IPS-15b (cell line): ENCODE results near the gene TRIM22.
"Not testable (repeated sequence)": the region's sequence is repeated elsewhere in the genome, so short reads cannot be mapped to it uniquely, and the experiment has no call there.

Experiments used
- H3K27me3 ChIP-seq: one replicate; pipeline ENCODE4 v1.6.1; 2013; ENCODE audit warnings: low read length; ENCODE audit not compliant: control insufficient read depth, insufficient read depth
- H3K36me3 ChIP-seq: one replicate; pipeline ENCODE4 v1.6.1; 2013; ENCODE audit warnings: low read length; ENCODE audit not compliant: control insufficient read depth, insufficient read depth
- H3K4me1 ChIP-seq: one replicate; pipeline ENCODE4 v1.6.1; 2013; ENCODE audit warnings: mild to moderate bottlenecking, low read length; ENCODE audit not compliant: control insufficient read depth, insufficient read depth
- H3K4me3 ChIP-seq: one replicate; pipeline ENCODE4 v1.5.1; 2013; ENCODE audit warnings: low read depth, low read length
- H3K9ac ChIP-seq: one replicate; pipeline ENCODE4 v1.6.1; 2013; ENCODE audit warnings: low read depth, mild to moderate bottlenecking, low read length
- H3K9me3 ChIP-seq: one replicate; pipeline ENCODE4 v1.6.1; 2013; ENCODE audit warnings: mild to moderate bottlenecking, low read length; ENCODE audit not compliant: control insufficient read depth, insufficient read depth

The TRIM22 gene

GRCh38 chr11:5674391-5674790, 15.2 kb upstream of the TRIM22 start:
- Histone ChIP-seq H3K36me3 (peaks cover 8% of the 10 kb centered on the region), H3K4me1 (no peaks in the 10 kb centered on the region)

GRCh38 chr11:5679811-5680210, 9.8 kb upstream of the TRIM22 start:
- Histone ChIP-seq H3K4me1 (no peaks in the 10 kb centered on the region), H3K36me3 (peaks cover 13% of the 10 kb centered on the region), H3K4me3 (no peak overlapping the region), H3K27me3 (no peaks in the 10 kb centered on the region), H3K9me3 (no peaks in the 10 kb centered on the region), H3K9ac (no peak overlapping the region)

More at GRCh38 chr11:5674391-5674790, 15.2 kb upstream of the TRIM22 start:
- no peaks in the 10 kb centered on the region for H3K27me3 ChIP-seq
- no peaks in the 10 kb centered on the region for H3K9me3 ChIP-seq
- H3K9ac ChIP-seq = no peak overlapping the region
- H3K4me3 ChIP-seq = no peak overlapping the region

DNA sequence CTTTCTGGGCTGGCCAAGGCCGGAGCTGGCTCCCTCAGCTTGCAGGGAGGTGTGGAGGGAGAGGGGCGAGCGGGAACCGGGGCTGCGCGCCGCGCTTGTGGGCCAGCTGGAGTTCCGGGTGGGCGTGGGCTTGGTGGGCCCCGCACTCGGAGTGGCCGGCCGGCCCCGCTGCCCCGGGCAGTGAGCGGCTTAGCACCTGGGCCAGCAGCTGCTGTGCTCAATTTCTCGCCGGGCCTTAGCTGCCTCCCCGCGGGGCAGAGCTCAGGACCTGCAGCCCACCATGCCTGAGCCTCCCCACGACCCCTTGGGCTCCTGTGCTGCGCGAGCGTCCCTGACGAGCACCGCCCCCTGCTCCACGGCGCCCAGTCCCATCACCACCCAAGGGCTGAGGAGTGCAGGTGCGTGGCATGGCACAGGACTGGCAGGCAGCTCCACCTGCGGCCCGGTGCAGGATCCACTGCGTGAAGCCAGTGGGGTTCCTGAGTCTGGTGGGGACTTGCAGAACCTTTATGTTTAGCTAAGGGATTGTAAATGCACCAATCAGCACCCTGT, 6.6 kb upstream of the TRIM22 start:
- H3K36me3 ChIP-seq, H3K4me3 ChIP-seq, H3K4me1 ChIP-seq, H3K9me3 ChIP-seq, H3K27me3 ChIP-seq, H3K9ac ChIP-seq: not testable (repeated sequence)

DNA sequence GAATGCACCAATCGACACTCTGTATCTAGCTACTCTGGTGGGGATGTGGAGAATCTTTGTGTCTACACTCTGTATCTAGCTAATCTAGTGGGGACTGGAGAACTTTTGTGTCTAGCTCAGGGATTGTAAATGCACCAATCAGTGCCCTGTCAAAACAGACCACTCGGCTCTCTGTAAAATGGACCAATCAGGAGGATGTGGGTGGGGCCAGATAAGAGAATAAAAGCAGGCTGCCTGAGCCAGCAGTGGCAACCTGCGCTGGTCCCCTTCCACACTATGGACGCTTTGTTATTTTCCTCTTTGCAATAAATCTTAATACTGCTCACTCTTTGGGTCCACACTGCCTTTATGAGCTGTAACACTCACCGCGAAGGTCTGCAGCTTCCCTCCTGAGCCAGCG, 6.0 kb upstream of the TRIM22 start:
- not testable (repeated sequence) for H3K9me3 ChIP-seq, H3K9ac ChIP-seq, H3K27me3 ChIP-seq, H3K36me3 ChIP-seq, H3K4me3 ChIP-seq, H3K4me1 ChIP-seq

DNA sequence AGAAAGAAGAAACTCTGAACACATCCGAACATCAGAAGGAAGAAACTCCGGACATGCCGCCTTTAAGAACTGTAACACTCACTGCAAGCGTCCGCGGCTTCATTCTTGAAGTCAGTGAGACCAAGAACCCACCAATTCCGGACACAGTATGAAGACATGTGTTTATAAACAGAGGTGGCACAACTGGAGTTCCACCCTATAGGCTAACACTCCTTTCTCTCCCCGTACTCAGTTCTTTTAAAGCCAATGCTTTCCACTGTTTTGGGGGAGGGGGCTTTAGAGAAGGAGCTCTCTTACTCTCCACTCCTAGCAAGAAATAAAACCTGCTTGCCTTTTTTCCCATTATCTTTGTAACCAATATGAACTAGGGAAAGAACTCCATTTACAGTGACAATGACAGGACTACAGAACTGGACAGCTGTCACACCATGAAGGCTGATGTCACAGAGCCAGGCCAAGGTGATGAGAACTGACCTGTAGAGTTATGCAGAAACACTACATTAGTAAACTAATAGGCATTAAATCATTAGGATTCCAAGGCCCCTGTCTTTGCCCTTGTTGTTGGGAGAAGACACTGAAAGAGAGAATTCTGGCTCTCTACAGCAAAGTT, 5.4 kb upstream of the TRIM22 start:
- H3K4me3 ChIP-seq = peak overlapping the region; percentile 57
- no peaks in the 10 kb centered on the region for H3K27me3 ChIP-seq

GRCh38 chr11:5684646-5685362, 4.8 kb upstream of the TRIM22 start, which contains the start of gene TRIM5:
Gene TRIM5, minus strand, starts transcription at chr11:5685074. Its CDS starts 4,897 bp downstream, at chr11:5680177.
- Histone ChIP-seq H3K9ac (peak within 1 kb of the TSS; percentile 81), H3K27me3 (no peaks in the 10 kb centered on the region), H3K9me3 (no peaks in the 10 kb centered on the region), H3K36me3 (peaks cover 1% of the 10 kb centered on the region), H3K4me3 (peak within 1 kb of the TSS; percentile 57), H3K4me1 (peaks cover 1% of the 10 kb centered on the region)

More for the DNA sequence above, 5.4 kb upstream of the TRIM22 start:
- Histone ChIP-seq H3K4me1 (no peaks in the 10 kb centered on the region), H3K9me3 (no peaks in the 10 kb centered on the region), H3K36me3 (peaks cover 5% of the 10 kb centered on the region), H3K9ac (no peak overlapping the region)

- Histone ChIP-seq H3K36me3 (no peaks in the 10 kb centered on the region), H3K27me3 (no peaks in the 10 kb centered on the region), H3K9me3 (no peaks in the 10 kb centered on the region), H3K4me3 (no peak overlapping the region), H3K4me1 (peaks cover 5% of the 10 kb centered on the region), H3K9ac (no peak overlapping the region)
Measured at GRCh38 chr11:5686426-5686825, 3.2 kb upstream of the TRIM22 start.

- no peak overlapping the region for H3K4me3 ChIP-seq
- H3K27me3 ChIP-seq = no peaks in the 10 kb centered on the region
- no peaks in the 10 kb centered on the region for H3K9me3 ChIP-seq
- no peaks in the 10 kb centered on the region for H3K36me3 ChIP-seq
- peaks cover 5% of the 10 kb centered on the region for H3K4me1 ChIP-seq
- no peak overlapping the region for H3K9ac ChIP-seq
Measured at GRCh38 chr11:5688482-5688881, 1.1 kb upstream of the TRIM22 start.

GRCh38 chr11:5690216-5690615, 626 bp downstream of the TRIM22 start:
- Histone ChIP-seq H3K36me3 (no peaks in the 10 kb centered on the region), H3K27me3 (no peaks in the 10 kb centered on the region), H3K9ac (no peak overlapping the region), H3K4me3 (peak overlapping the region; percentile 27), H3K4me1 (peaks cover 5% of the 10 kb centered on the region), H3K9me3 (no peaks in the 10 kb centered on the region)

DNA sequence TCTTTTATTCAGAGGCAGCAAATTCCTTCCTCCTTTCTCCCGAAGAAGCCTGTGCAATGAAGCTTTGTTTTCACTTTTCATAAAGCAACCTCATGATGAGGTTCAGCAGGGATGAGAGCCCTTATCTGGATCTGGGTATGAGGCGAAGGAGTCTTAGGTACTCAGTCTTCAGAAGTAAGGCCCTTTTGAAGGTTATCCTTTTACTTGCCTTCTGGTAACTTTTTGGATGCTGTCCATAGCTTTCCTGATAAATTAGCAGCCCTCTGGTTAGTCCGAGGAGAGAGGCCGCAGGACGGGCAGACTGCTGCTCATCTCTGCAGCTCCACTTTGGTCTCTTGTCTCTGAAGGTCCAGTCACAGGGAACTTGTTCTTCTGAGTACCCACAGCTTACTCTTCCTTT, 1.1 kb downstream of the TRIM22 start:
- peaks cover 5% of the 10 kb centered on the region for H3K4me1 ChIP-seq
- H3K4me3 ChIP-seq = no peak overlapping the region
- H3K9ac ChIP-seq = no peak overlapping the region
- H3K36me3 ChIP-seq = no peaks in the 10 kb centered on the region
- H3K9me3 ChIP-seq = no peaks in the 10 kb centered on the region
- no peaks in the 10 kb centered on the region for H3K27me3 ChIP-seq

GRCh38 chr11:5691238-5691963, 1.8 kb downstream of the TRIM22 start:
- H3K9ac ChIP-seq, H3K4me1 ChIP-seq, H3K9me3 ChIP-seq, H3K27me3 ChIP-seq, H3K36me3 ChIP-seq, H3K4me3 ChIP-seq: not testable (repeated sequence)
